Measurements from ENCODE around the gene NDUFAF3. TPM values are rescaled to one million over a fixed set of nuclear protein-coding genes. Genes with fewer than 3 reads are reported as not detected.

NDUFAF3 gene
- total and polyA plus RNA-seq, 2 experiments from 2014 or later, result 49.9 to 118 TPM

GRCh38 chr3:49057268-49057667 lies 35.3 kb downstream of the NDUFAF3 start (continued):
- TF ChIP-seq, protein P1, sequence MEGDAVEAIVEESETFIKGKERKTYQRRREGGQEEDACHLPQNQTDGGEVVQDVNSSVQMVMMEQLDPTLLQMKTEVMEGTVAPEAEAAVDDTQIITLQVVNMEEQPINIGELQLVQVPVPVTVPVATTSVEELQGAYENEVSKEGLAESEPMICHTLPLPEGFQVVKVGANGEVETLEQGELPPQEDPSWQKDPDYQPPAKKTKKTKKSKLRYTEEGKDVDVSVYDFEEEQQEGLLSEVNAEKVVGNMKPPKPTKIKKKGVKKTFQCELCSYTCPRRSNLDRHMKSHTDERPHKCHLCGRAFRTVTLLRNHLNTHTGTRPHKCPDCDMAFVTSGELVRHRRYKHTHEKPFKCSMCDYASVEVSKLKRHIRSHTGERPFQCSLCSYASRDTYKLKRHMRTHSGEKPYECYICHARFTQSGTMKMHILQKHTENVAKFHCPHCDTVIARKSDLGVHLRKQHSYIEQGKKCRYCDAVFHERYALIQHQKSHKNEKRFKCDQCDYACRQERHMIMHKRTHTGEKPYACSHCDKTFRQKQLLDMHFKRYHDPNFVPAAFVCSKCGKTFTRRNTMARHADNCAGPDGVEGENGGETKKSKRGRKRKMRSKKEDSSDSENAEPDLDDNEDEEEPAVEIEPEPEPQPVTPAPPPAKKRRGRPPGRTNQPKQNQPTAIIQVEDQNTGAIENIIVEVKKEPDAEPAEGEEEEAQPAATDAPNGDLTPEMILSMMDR (conservative IDR thresholded peaks at IDR 0.05; ENCODE audit: low read depth in 2 of 2), result no peak
- TF ChIP-seq ZNF331 (CRISPR knock-in tag; IDR thresholded peaks at IDR 0.05; ENCODE audit: low read depth) (no peak), CREB1 (CRISPR knock-in tag; IDR thresholded peaks at IDR 0.05; ENCODE audit: low read depth) (no peak), EZH2 (IDR thresholded peaks at IDR 0.05; ENCODE audit: low read depth, unreplicated experiment) (no peak), POLR2AphosphoS5 (IDR thresholded peaks at IDR 0.05; ENCODE audit: low read depth) (no peak), EZH2phosphoT487 (IDR thresholded peaks at IDR 0.05; ENCODE audit: unreplicated experiment) (no peak)

DNA sequence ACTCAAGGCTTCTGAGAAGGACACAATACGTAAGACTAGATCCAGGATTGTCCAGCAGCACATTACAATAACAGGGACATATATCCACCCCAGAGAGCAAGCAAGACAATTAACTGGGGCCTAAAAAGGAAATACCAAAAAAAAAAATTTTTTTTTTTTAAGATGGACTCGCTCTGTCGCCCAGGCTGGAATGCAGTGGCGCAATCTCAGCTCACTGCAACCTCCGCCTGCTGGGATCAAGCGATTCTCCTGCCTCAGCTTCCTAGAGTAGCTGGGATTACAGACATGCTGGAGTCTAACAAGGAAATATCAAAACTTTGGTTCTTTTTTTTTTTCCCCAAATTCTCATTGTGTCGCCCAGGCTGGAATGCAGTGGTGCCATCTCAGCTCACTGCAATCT lies 36.1 kb downstream of the NDUFAF3 start:
- DNase-seq (ENCODE audit: low spot score) (no peak), ATAC-seq (no peak)
- peaks cover 24% of the 10 kb centered on the region for H3K79me2 ChIP-seq (replicated peaks; ENCODE audit: insufficient read depth)
- no peak overlapping the region for H3K4me3 ChIP-seq
- no peaks in the 10 kb centered on the region for H3F3A ChIP-seq (replicated peaks; ENCODE audit: low read depth)
- Mint-ChIP-seq H3K9me3 (no peaks in the 10 kb centered on the region), H3K4me1 (no peaks in the 10 kb centered on the region), H3K27ac (no peak overlapping the region; the same call in 1 of the 2 replicates), H3K36me3 (ENCODE audit: low read depth) (peaks cover 64% of the 10 kb centered on the region), H3K27me3 (ENCODE audit: insufficient read depth, low read depth, poor library complexity) (peaks cover 1% of the 10 kb centered on the region), H3K4me3 (no peak overlapping the region)
- H3K36me3 ChIP-seq (ENCODE audit: insufficient read depth), result peaks cover 35% of the 10 kb centered on the region
- H3K9me2 ChIP-seq (ENCODE audit: insufficient read depth), result no peaks in the 10 kb centered on the region
- no peak overlapping the region for H3K27ac ChIP-seq (ENCODE audit: low read depth)
- TF ChIP-seq EZH2 (IDR thresholded peaks at IDR 0.05; ENCODE audit: low read depth, unreplicated experiment), result no peak
- TF ChIP-seq EZH2phosphoT487 (IDR thresholded peaks at IDR 0.05; ENCODE audit: unreplicated experiment), result no peak
- no peak for TF ChIP-seq POLR2AphosphoS5 (IDR thresholded peaks at IDR 0.05; ENCODE audit: low read depth)
- no peak for TF ChIP-seq STAT1 (IDR thresholded peaks at IDR 0.05; ENCODE audit: unreplicated experiment)
- no peak for TF ChIP-seq CREB1 (CRISPR knock-in tag; IDR thresholded peaks at IDR 0.05; ENCODE audit: low read depth)
- TF ChIP-seq ZNF331 (CRISPR knock-in tag; IDR thresholded peaks at IDR 0.05; ENCODE audit: low read depth), result no peak
- no peak for TF ChIP-seq JUNB (IDR thresholded peaks at IDR 0.05; ENCODE audit: unreplicated experiment)
- TF ChIP-seq ZNF114 (CRISPR knock-in tag; IDR thresholded peaks at IDR 0.05), result no peak
- TF ChIP-seq NANOG (IDR thresholded peaks at IDR 0.05; ENCODE audit: borderline replicate concordance), result no peak
- TF ChIP-seq, protein P2, sequence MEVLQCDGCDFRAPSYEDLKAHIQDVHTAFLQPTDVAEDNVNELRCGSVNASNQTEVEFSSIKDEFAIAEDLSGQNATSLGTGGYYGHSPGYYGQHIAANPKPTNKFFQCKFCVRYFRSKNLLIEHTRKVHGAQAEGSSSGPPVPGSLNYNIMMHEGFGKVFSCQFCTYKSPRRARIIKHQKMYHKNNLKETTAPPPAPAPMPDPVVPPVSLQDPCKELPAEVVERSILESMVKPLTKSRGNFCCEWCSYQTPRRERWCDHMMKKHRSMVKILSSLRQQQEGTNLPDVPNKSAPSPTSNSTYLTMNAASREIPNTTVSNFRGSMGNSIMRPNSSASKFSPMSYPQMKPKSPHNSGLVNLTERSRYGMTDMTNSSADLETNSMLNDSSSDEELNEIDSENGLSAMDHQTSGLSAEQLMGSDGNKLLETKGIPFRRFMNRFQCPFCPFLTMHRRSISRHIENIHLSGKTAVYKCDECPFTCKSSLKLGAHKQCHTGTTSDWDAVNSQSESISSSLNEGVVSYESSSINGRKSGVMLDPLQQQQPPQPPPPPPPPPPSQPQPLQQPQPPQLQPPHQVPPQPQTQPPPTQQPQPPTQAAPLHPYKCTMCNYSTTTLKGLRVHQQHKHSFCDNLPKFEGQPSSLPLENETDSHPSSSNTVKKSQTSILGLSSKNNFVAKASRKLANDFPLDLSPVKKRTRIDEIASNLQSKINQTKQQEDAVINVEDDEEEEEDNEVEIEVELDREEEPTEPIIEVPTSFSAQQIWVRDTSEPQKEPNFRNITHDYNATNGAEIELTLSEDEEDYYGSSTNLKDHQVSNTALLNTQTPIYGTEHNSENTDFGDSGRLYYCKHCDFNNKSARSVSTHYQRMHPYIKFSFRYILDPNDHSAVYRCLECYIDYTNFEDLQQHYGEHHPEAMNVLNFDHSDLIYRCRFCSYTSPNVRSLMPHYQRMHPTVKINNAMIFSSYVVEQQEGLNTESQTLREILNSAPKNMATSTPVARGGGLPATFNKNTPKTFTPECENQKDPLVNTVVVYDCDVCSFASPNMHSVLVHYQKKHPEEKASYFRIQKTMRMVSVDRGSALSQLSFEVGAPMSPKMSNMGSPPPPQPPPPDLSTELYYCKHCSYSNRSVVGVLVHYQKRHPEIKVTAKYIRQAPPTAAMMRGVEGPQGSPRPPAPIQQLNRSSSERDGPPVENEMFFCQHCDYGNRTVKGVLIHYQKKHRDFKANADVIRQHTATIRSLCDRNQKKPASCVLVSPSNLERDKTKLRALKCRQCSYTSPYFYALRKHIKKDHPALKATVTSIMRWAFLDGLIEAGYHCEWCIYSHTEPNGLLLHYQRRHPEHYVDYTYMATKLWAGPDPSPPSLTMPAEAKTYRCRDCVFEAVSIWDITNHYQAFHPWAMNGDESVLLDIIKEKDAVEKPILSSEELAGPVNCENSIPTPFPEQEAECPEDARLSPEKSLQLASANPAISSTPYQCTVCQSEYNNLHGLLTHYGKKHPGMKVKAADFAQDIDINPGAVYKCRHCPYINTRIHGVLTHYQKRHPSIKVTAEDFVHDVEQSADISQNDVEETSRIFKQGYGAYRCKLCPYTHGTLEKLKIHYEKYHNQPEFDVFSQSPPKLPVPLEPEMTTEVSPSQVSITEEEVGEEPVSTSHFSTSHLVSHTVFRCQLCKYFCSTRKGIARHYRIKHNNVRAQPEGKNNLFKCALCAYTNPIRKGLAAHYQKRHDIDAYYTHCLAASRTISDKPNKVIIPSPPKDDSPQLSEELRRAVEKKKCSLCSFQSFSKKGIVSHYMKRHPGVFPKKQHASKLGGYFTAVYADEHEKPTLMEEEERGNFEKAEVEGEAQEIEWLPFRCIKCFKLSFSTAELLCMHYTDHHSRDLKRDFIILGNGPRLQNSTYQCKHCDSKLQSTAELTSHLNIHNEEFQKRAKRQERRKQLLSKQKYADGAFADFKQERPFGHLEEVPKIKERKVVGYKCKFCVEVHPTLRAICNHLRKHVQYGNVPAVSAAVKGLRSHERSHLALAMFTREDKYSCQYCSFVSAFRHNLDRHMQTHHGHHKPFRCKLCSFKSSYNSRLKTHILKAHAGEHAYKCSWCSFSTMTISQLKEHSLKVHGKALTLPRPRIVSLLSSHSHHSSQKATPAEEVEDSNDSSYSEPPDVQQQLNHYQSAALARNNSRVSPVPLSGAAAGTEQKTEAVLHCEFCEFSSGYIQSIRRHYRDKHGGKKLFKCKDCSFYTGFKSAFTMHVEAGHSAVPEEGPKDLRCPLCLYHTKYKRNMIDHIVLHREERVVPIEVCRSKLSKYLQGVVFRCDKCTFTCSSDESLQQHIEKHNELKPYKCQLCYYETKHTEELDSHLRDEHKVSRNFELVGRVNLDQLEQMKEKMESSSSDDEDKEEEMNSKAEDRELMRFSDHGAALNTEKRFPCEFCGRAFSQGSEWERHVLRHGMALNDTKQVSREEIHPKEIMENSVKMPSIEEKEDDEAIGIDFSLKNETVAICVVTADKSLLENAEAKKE (CRISPR knock-in tag; IDR thresholded peaks at IDR 0.05), result no peak
- TF ChIP-seq, protein P1 (conservative IDR thresholded peaks at IDR 0.05; ENCODE audit: low read depth in 2 of 2), result no peak
- H3K4me1 ChIP-seq (ENCODE audit: insufficient read depth), result no peaks in the 10 kb centered on the region
- no peak overlapping the region for H2AFZ ChIP-seq
- no peaks in the 10 kb centered on the region for H3K27me3 ChIP-seq (ENCODE audit: insufficient read depth)
- no peak overlapping the region for H3K4me2 ChIP-seq
- peaks cover 11% of the 10 kb centered on the region for H4K20me1 ChIP-seq (replicated peaks; ENCODE audit: insufficient read depth)
